BJ (cell line): ENCODE results near the gene SBSN. TPM values are rescaled to one million over a fixed set of nuclear protein-coding genes. Genes with fewer than 3 reads are reported as not detected.

Experiments used
- CTCF ChIA-PET: fragments of 350-600 bp; formaldehyde crosslinking; extraction: SDS; loops from one replicate; lab custom pipeline; 2021; ENCODE audit warnings: antibody characterized with exemption, inconsistent platforms; lab: Yijun Ruan, JAX
- POLR2A ChIA-PET: fragments of 300-600 bp; sonication (Branson Sonifier 250); formaldehyde crosslinking; extraction: SDS; loops from one replicate; lab custom pipeline; 2021; ENCODE audit warnings: antibody characterized with exemption; lab: Charles Lee
- DNase-seq: peaks from one replicate; pipeline ENCODE4 v3.0.0-alpha.2; 2011; ENCODE audit warnings: low read depth
- H3K27me3 ChIP-seq: 2 replicates; pipeline ENCODE4 v1.6.0; 2011; ENCODE audit warnings: low read length; ENCODE audit not compliant: control insufficient read depth, insufficient read depth
- H3K36me3 ChIP-seq: 2 replicates; pipeline ENCODE4 v1.5.1; 2011; ENCODE audit warnings: low read length; ENCODE audit not compliant: control insufficient read depth, insufficient read depth
- H3K4me3 ChIP-seq: 2 replicates; pipeline ENCODE4 v1.5.1; 2011; ENCODE audit warnings: low read depth, mild to moderate bottlenecking, control low read depth, low read length
- CTCF ChIP-seq: IDR thresholded peaks from 2 replicates; pipeline ENCODE4 v1.5.1; 2011; ENCODE audit warnings: low read depth, mild to moderate bottlenecking, control low read depth, inconsistent platforms, low read length, moderate library complexity; ENCODE audit not compliant: insufficient read depth
- polyA plus RNA-seq: library from polyadenylated mRNA; depleted of rRNA; stranded (reverse); fragments of >200 nt; gene quantifications from 2 replicates; pipeline ENCODE4 v1.2.3, GENCODE V29; 2011

The SBSN gene
- polyA plus RNA-seq, 1 experiment, result 1.6 TPM

- H3K27me3 ChIP-seq, result peaks cover 16% of the 10 kb centered on the region
- no peaks in the 10 kb centered on the region for H3K36me3 ChIP-seq
- POLR2A ChIA-PET, result no interaction called here
- no peak for DNase-seq
- H3K4me3 ChIP-seq, result peak overlapping the region; percentile 34
- CTCF ChIA-PET, result interaction anchor here (1.1 to 3.4 kb wide), 3 partner anchors 9 to 46 kb away, joined by 3 to 21 read pairs (median 3); partner anchors contain the start of gene DMKN
- no peak for TF ChIP-seq CTCF
Measured at GRCh38 chr19:35557539-35558399, 29.7 kb upstream of the SBSN start.

- Histone ChIP-seq H3K4me3 (no peak overlapping the region; the same call in 1 of the 2 replicates), H3K27me3 (peaks cover 16% of the 10 kb centered on the region), H3K36me3 (no peaks in the 10 kb centered on the region)
- POLR2A ChIA-PET, result no interaction called here
- TF ChIP-seq CTCF, result no peak
- CTCF ChIA-PET, result interaction anchor here (1.1 to 3.4 kb wide), 4 partner anchors 8 to 189 kb away, joined by 3 to 21 read pairs (median 3); partner anchors contain the start of genes DMKN and PSENEN
- no peak for DNase-seq
Measured at GRCh38 chr19:35556846-35557538, 28.9 kb upstream of the SBSN start.

- H3K4me3 ChIP-seq, result no peak overlapping the region
- no peak for DNase-seq
- peaks cover 11% of the 10 kb centered on the region for H3K27me3 ChIP-seq
- CTCF ChIA-PET, result interaction anchor here (1.0 to 3.4 kb wide), 4 partner anchors 7 to 190 kb away, joined by 3 to 21 read pairs (median 4); partner anchors contain the start of gene PSENEN
- no peaks in the 10 kb centered on the region for H3K36me3 ChIP-seq
- POLR2A ChIA-PET, result no interaction called here
- no peak for TF ChIP-seq CTCF
Measured at GRCh38 chr19:35556025-35556590, 28.0 kb upstream of the SBSN start.

GRCh38 chr19:35555301-35556005 is 27.3 kb upstream of the SBSN start:
- 0 out of 2 replicates have a peak, but pooled peaks have one; percentile 27 for TF ChIP-seq CTCF
- no peaks in the 10 kb centered on the region for H3K36me3 ChIP-seq
- no peak overlapping the region for H3K4me3 ChIP-seq
- ChIA-PET POLR2A (no interaction called here), CTCF (interaction anchor here (1.0 to 1.2 kb wide), 4 partner anchors 11 to 264 kb away, joined by 3 to 5 read pairs (median 3); partner anchors contain the start of gene PSENEN)
- peaks cover 11% of the 10 kb centered on the region for H3K27me3 ChIP-seq
- no peak for DNase-seq
